ENCODE results near the gene NTN5. TPM values are rescaled to one million over a fixed set of nuclear protein-coding genes. Genes with fewer than 3 reads are reported as not detected.
A peak's percentile ranks its signal among the peaks of the same experiment; 100 is the strongest.
"Not testable (repeated sequence)": the region's sequence is repeated elsewhere in the genome, so short reads cannot be mapped to it uniquely, and the experiment has no call there.

NTN5 gene
- total and polyA plus RNA-seq, 9 donors, result 0.18 to 8.5 (median 2.1) TPM

DNA sequence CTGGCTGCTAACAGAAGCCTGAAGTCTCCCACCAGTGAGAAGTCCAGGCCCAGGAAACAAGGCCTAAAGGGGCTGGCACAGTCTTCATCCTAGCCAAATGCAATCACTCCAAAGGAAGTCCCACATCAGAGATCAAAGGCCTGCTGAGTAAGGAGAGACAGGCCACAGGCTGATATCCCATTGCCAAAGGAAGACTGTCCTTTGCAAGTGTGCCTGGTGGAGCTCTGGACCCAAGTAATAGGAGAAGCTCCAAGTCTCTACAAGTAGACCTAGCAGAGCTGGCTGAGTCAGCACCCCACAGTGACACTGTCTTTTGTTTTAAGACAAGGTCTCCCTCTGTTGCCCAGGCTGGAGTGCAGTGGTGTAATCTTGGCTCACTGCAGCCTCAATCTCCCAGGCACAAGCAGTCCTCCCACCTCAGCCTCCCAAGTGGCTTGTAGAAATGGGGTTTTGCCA lies 40.1 kb downstream of the NTN5 start:
- Histone ChIP-seq H3K9me3 (replicated peaks; ENCODE audit: control insufficient read depth, low read depth, low read length) (no peaks in the 10 kb centered on the region), H3K4me3 (ENCODE audit: low read length) (no peak overlapping the region), H3K4me1 (ENCODE audit: control insufficient read depth, insufficient read depth, low read length) (peaks cover 62% of the 10 kb centered on the region), H3K27me3 (ENCODE audit: control insufficient read depth, insufficient read depth, low read length) (no peaks in the 10 kb centered on the region), H3K27ac (ENCODE audit: low read length) (no peak overlapping the region), H3K36me3 (ENCODE audit: control insufficient read depth, insufficient read depth, low read length) (peaks cover 15% of the 10 kb centered on the region)
- peak; percentile 33 for DNase-seq

DNA sequence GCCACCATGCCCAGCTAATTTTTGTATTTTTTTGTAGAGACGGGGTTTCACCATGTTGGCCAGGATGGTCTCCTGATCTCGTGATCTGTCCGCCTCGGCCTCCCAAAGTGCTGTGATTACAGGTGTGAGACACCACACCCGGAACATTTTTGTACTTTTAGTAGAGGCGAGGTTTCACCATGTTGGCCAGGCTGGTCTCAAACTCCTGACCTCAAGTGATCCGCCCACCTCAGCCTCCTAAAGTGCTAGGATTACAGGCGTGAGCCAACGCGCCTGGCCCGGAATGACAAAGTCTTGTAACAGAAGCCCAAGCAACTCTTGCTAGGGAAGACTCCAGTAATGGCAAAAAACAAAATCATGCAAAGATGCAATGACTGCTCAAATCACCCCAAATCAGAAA lies 40.5 kb downstream of the NTN5 start:
- Histone ChIP-seq H3K4me1 (ENCODE audit: control insufficient read depth, insufficient read depth, low read length) (peaks cover 61% of the 10 kb centered on the region), H3K36me3 (ENCODE audit: control insufficient read depth, insufficient read depth, low read length) (peaks cover 17% of the 10 kb centered on the region)
- WGBS (ENCODE audit: insufficient coverage), result 90% methylated on average over 11 of the region's 11 CpGs
- not testable (repeated sequence) for H3K27me3 ChIP-seq (ENCODE audit: control insufficient read depth, insufficient read depth, low read length); H3K4me3 ChIP-seq (ENCODE audit: low read length); DNase-seq; H3K27ac ChIP-seq (ENCODE audit: low read length); H3K9me3 ChIP-seq (replicated peaks; ENCODE audit: control insufficient read depth, low read depth, low read length)

DNA sequence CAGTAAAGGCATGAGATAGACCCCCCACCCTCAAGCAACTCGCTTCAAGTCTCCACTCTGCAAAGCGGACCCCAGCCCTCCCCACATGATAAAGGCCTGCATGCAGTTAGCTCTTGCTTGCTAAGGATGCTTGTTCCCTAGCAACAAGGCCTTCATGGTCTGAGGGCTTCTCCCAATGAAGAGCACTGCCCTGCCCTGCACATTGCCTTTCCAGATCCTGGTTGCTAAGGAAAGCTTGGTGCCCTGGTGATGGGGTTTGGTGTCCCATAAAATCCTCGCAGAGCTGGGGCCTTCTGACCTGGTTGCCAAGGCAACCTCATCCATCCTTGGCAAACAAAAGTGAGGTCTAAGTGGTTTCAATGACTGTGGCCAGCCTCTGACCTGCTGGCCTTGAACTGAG lies 41.6 kb downstream of the NTN5 start:
- Histone ChIP-seq H3K36me3 (ENCODE audit: control insufficient read depth, insufficient read depth, low read length) (peaks cover 23% of the 10 kb centered on the region), H3K4me1 (ENCODE audit: control insufficient read depth, insufficient read depth, low read length) (peaks cover 52% of the 10 kb centered on the region), H3K27me3 (ENCODE audit: control insufficient read depth, insufficient read depth, low read length) (no peaks in the 10 kb centered on the region), H3K4me3 (ENCODE audit: low read length) (no peak overlapping the region), H3K9me3 (replicated peaks; ENCODE audit: control insufficient read depth, low read depth, low read length) (no peaks in the 10 kb centered on the region), H3K27ac (ENCODE audit: low read length) (peak overlapping the region; percentile 64)
- DNase-seq, result peak; percentile 40
- 46% methylated on average over 3 of the region's 3 CpGs for WGBS (ENCODE audit: insufficient coverage)

DNA sequence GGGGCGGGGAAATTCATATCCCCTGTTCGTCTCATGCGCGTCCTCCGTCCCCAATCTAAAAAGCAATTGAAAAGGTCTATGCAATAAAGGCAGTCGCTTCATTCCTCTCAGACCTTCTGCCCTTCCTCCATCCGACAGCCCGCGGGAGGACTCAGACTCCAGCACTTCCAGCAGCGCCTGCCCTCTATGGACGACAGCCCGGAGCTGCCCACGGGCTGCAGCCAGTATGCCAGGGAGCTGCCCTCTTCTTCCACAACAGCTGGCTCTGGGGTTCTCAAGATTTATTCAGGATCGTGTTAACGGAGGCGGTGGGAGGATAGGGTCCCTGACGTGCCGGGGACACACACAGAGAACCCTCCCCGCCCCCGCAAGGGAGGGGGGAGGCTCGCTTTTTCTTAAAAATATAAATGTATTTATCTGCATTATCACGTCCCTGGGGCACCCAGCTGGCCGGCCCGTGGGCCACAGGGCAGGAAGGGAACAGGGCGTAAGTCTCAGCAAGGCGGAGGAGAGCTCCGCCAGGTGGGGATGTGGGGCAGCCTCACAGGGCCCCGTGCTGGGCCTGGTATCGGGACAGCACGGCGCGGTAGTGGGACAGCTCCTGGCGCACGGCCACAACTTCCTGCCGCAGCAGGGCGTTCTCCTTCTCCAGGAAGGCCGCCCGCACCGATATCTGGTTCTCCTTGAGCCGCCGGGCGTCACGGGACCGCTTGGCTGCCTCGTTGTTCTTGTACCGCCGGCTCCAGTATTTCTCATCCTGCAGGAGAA lies 42.3 kb downstream of the NTN5 start:
- Histone ChIP-seq H3K4me3 (ENCODE audit: low read length) (no peak overlapping the region), H3K4me1 (ENCODE audit: control insufficient read depth, insufficient read depth, low read length) (peaks cover 47% of the 10 kb centered on the region), H3K27ac (ENCODE audit: low read length) (peak overlapping the region; percentile 64), H3K36me3 (ENCODE audit: control insufficient read depth, insufficient read depth, low read length) (peaks cover 30% of the 10 kb centered on the region), H3K27me3 (ENCODE audit: control insufficient read depth, insufficient read depth, low read length) (no peaks in the 10 kb centered on the region), H3K9me3 (replicated peaks; ENCODE audit: control insufficient read depth, low read depth, low read length) (no peaks in the 10 kb centered on the region)
- peak; percentile 80 for DNase-seq
- WGBS (ENCODE audit: insufficient coverage), result 2% methylated on average over 25 of the region's 47 CpGs

DNA sequence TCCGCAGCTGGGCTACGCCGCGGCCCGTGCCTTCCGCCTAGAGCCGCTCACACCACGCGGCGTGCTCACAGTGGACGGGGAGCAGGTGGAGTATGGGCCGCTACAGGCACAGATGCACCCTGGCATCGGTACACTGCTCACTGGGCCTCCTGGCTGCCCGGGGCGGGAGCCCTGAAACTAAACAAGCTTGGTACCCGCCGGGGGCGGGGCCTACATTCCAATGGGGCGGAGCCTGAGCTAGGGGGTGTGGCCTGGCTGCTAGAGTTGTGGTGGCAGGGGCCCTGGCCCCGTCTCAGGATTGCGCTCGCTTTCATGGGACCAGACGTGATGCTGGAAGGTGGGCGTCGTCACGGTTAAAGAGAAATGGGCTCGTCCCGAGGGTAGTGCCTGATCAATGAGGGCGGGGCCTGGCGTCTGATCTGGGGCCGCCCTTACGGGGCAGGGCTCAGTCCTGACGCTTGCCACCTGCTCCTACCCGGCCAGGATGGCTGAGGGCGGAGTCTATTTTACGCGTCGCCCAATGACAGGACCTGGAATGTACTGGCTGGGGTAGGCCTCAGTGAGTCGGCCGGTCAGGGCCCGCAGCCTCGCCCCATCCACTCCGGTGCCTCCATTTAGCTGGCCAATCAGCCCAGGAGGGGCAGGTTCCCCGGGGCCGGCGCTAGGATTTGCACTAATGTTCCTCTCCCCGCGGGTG lies 43.1 kb downstream of the NTN5 start:
- Histone ChIP-seq H3K27me3 (ENCODE audit: control insufficient read depth, insufficient read depth, low read length) (no peaks in the 10 kb centered on the region), H3K27ac (ENCODE audit: low read length) (peak overlapping the region; percentile 64), H3K36me3 (ENCODE audit: control insufficient read depth, insufficient read depth, low read length) (peaks cover 31% of the 10 kb centered on the region), H3K4me3 (ENCODE audit: low read length) (no peak overlapping the region), H3K4me1 (ENCODE audit: control insufficient read depth, insufficient read depth, low read length) (peaks cover 45% of the 10 kb centered on the region), H3K9me3 (replicated peaks; ENCODE audit: control insufficient read depth, low read depth, low read length) (no peaks in the 10 kb centered on the region)
- WGBS (ENCODE audit: insufficient coverage), result 24% methylated on average over 43 of the region's 48 CpGs
- peak; percentile 64 for DNase-seq

DNA sequence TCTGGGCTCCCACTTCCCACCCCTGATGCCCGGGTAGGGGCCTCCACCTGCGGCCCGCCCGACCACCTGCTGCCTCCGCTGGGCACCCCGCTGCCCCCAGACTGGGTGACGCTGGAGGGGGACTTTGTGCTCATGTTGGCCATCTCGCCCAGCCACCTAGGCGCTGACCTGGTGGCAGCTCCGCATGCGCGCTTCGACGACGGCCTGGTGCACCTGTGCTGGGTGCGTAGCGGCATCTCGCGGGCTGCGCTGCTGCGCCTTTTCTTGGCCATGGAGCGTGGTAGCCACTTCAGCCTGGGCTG lies 43.6 kb downstream of the NTN5 start:
- DNase-seq, result no peak
- Histone ChIP-seq H3K9me3 (replicated peaks; ENCODE audit: control insufficient read depth, low read depth, low read length) (no peaks in the 10 kb centered on the region), H3K36me3 (ENCODE audit: control insufficient read depth, insufficient read depth, low read length) (peaks cover 31% of the 10 kb centered on the region), H3K27me3 (ENCODE audit: control insufficient read depth, insufficient read depth, low read length) (no peaks in the 10 kb centered on the region), H3K4me1 (ENCODE audit: control insufficient read depth, insufficient read depth, low read length) (peaks cover 45% of the 10 kb centered on the region), H3K4me3 (ENCODE audit: low read length) (no peak overlapping the region), H3K27ac (ENCODE audit: low read length) (peak overlapping the region; percentile 38)
- 76% methylated on average over 22 of the region's 22 CpGs for WGBS (ENCODE audit: insufficient coverage)

DNA sequence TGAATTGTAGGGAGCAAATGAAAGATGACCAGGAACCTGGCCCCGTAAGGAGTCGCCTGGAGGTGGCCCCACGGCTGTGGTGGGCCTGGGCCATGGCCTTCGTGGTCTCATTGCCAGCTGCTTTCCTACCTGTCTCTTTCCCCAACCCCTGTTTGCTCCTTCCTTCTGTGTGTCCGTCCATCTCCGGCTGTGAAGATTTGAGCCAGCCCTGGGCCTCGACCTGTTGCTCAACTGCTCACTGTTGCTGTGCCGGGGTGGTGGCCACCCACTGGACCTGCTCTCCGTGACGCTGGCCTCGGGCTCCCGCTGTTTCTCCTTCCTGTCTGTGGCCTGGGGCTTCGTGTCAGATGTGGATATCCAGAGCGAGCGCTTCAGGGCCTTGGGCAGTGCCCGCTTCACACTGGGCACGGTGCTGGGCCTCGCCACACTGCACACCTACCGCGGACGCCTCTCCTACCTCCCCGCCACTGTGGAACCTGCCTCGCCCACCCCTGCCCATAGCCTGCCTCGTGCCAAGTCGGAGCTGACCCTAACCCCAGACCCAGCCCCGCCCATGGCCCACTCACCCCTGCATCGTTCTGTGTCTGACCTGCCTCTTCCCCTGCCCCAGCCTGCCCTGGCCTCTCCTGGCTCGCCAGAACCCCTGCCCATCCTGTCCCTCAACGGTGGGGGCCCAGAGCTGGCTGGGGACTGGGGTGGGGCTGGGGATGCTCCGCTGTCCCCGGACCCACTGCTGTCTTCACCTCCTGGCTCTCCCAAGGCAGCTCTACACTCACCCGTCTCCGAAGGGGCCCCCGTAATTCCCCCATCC lies 44.1 kb downstream of the NTN5 start:
- Histone ChIP-seq H3K27ac (ENCODE audit: low read length) (no peak overlapping the region), H3K27me3 (ENCODE audit: control insufficient read depth, insufficient read depth, low read length) (no peaks in the 10 kb centered on the region), H3K36me3 (ENCODE audit: control insufficient read depth, insufficient read depth, low read length) (peaks cover 31% of the 10 kb centered on the region), H3K4me3 (ENCODE audit: low read length) (no peak overlapping the region), H3K4me1 (ENCODE audit: control insufficient read depth, insufficient read depth, low read length) (peaks cover 41% of the 10 kb centered on the region), H3K9me3 (replicated peaks; ENCODE audit: control insufficient read depth, low read depth, low read length) (no peaks in the 10 kb centered on the region)
- no peak for DNase-seq
- 80% methylated on average over 25 of the region's 34 CpGs for WGBS (ENCODE audit: insufficient coverage)

DNA sequence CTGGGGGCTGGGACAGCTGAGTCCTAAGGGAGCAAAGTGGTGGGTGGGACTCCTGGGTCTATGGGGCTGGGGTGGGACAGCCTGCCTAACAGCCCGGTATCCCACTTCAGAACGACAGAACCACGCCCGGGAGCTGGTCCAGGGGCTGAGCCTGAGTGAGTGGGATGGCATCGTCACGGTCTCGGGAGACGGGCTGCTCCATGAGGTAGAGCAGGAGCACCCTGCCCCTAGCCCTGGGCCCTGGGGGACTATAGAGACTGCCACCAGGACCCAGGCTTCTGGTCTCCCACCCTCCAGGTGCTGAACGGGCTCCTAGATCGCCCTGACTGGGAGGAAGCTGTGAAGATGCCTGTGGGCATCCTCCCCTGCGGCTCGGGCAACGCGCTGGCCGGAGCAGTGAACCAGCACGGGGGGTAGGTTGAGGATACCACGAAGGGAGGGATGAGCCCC lies 44.9 kb downstream of the NTN5 start:
- Histone ChIP-seq H3K27ac (ENCODE audit: low read length) (no peak overlapping the region), H3K36me3 (ENCODE audit: control insufficient read depth, insufficient read depth, low read length) (peaks cover 26% of the 10 kb centered on the region), H3K4me1 (ENCODE audit: control insufficient read depth, insufficient read depth, low read length) (peaks cover 41% of the 10 kb centered on the region), H3K4me3 (ENCODE audit: low read length) (no peak overlapping the region), H3K9me3 (replicated peaks; ENCODE audit: control insufficient read depth, low read depth, low read length) (no peaks in the 10 kb centered on the region), H3K27me3 (ENCODE audit: control insufficient read depth, insufficient read depth, low read length) (no peaks in the 10 kb centered on the region)
- DNase-seq, result peak; percentile 24
- 81% methylated on average over 6 of the region's 17 CpGs for WGBS (ENCODE audit: insufficient coverage)

DNA sequence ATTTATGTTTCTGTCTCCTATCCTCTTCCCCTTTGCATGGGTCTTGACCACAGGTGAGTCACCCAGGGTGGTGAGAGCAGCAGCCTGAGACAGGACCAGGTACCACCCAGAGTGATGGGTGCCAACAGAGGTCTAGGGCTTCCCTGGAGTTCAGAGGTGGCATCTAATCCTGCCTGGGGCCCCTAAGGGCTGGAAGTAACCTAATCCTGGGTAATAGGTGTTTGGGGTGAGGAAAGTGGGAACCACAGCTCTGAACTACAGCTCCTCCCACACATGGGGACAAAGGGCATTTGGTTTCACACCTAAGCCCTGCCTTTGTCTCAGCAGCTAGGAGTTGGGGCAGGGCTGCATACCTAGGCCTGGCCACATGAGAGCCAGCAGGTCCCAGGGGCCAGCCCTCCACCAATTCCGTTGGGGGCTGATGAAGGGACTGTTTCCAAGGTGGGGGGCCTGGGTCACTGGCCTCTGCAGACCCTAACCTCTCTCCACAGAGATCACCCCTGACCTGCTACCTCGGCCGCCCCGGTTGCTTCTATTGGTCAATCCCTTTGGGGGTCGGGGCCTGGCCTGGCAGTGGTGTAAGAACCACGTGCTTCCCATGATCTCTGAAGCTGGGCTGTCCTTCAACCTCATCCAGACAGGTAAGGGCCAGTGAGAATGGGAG lies 45.5 kb downstream of the NTN5 start:
- H3K27me3 ChIP-seq (ENCODE audit: control insufficient read depth, insufficient read depth, low read length), result no peaks in the 10 kb centered on the region
- H3K36me3 ChIP-seq (ENCODE audit: control insufficient read depth, insufficient read depth, low read length), result peaks cover 23% of the 10 kb centered on the region
- H3K4me3 ChIP-seq (ENCODE audit: low read length), result no peak overlapping the region
- H3K27ac ChIP-seq (ENCODE audit: low read length), result no peak overlapping the region
- H3K9me3 ChIP-seq (replicated peaks; ENCODE audit: control insufficient read depth, low read depth, low read length), result no peaks in the 10 kb centered on the region
- WGBS (ENCODE audit: insufficient coverage), result 56% methylated on average over 5 of the region's 6 CpGs
- H3K4me1 ChIP-seq (ENCODE audit: control insufficient read depth, insufficient read depth, low read length), result peaks cover 43% of the 10 kb centered on the region
- DNase-seq, result peak; percentile 26

All from muscle of leg (tissue), 11 donors.